Subcutaneous preadipocyte (primary cell): Measurements from ENCODE around the gene ENTPD7. TPM values are rescaled to one million over a fixed set of nuclear protein-coding genes. Genes with fewer than 3 reads are reported as not detected.

Source experiments
- small RNA-seq: library from RNA; depleted of rRNA; stranded (forward); fragments of <200 nt; gene quantifications from one replicate; pipeline ENCODE3, GENCODE V24; 2012
- total RNA-seq: library from RNA; depleted of rRNA; stranded (reverse); fragments of >200 nt; gene quantifications from 2 replicates; pipeline ENCODE4 v1.2.3, GENCODE V29; 2012

The ENTPD7 gene, protein sequence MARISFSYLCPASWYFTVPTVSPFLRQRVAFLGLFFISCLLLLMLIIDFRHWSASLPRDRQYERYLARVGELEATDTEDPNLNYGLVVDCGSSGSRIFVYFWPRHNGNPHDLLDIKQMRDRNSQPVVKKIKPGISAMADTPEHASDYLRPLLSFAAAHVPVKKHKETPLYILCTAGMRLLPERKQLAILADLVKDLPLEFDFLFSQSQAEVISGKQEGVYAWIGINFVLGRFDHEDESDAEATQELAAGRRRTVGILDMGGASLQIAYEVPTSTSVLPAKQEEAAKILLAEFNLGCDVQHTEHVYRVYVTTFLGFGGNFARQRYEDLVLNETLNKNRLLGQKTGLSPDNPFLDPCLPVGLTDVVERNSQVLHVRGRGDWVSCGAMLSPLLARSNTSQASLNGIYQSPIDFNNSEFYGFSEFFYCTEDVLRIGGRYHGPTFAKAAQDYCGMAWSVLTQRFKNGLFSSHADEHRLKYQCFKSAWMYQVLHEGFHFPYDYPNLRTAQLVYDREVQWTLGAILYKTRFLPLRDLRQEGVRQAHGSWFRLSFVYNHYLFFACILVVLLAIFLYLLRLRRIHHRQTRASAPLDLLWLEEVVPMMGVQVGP
- 8.5 and 13.9 TPM in 2 replicates for total RNA-seq

DNA sequence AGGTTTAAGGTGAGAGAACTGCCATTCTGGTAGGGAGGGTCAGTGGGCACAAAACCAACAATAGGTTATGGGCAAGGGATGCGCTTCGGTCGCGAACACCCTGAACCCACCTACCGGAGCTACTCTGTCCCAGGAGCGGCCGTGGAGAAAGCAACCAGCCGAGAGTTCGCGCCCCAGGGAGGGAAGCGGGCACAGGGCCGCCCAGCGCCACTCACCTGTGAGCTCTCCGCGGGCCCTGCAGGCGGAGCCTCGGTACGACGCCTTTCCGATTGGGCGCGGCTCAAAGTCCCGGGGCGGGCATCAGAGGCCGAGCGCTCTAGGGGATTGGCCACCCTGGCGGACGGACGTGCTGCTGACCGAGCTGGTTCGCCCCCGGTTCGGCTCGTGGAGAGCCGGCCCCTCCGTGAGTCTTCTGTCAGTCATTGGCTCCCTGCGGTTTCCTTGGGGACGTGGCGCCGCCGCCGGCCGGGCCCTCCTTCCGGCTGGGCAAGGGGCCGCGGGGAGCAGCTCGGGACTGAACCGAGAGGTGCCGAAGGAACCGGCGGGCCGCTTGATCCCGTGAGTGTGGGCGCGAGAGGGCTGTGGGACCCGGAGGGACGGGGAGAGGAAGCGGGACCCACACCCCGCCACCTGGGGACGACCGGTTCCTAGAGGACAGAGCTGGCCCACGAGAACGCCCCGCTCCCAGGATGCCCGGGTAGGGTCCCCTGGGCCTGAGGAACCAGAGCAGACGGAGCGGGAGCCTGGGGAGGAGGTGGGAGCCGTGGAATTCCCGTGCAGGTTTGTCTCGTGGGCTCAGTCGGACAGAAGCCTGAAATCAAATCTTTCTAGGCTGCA lies at the start of gene ENTPD7:
Gene ENTPD7, plus strand, starts transcription at position 479 of the 837 bp plus-strand sequence. CDS start 448 bp downstream, outside the sequence.

DNA sequence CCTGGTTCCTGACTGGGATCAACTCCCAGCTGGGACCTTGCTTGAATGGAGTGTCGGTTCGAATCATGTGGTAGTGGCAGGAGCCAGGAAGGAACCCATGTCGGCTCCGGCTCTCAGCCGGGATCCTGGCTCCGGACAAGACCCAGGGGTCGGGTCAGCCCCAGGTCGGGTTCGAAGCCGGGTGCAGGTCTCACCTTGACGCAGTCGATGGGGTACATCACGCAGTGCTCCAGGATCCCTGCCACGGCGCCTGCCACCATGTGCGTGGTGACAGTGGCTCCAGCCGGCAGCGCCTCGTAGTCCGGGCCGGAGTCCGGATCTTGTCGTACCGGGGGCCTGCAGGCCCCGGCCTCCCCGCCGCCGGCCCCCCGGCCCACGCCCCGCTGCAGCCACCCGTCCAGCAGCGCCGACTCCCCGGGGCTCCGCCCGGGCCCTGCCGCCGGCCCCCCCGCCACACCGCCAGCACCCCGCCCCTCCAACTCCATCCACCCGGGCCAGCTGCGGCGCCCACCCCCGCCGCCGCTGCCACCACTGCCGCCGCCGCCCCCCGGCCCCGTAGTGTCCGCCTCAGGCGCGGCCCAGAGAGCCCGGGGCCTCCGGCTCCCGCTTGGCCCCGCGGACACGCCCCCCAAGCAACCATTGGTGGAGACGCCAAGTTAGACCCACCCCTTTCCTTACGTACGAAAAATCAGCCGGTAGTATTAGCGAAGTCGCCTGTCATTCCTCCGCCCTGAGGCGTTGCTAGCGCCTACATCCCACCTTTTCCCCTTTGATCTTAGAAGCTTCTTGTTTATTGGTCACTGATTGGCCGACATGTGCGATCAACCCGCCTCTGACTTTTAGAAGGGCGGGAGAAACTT lies 39.2 kb upstream of the ENTPD7 start, which contains the start of gene SLC25A28:
Gene SLC25A28, minus strand, starts transcription at position 589 of the 860 bp plus-strand sequence. Its CDS starts 104 bp downstream, at position 485.

DNA sequence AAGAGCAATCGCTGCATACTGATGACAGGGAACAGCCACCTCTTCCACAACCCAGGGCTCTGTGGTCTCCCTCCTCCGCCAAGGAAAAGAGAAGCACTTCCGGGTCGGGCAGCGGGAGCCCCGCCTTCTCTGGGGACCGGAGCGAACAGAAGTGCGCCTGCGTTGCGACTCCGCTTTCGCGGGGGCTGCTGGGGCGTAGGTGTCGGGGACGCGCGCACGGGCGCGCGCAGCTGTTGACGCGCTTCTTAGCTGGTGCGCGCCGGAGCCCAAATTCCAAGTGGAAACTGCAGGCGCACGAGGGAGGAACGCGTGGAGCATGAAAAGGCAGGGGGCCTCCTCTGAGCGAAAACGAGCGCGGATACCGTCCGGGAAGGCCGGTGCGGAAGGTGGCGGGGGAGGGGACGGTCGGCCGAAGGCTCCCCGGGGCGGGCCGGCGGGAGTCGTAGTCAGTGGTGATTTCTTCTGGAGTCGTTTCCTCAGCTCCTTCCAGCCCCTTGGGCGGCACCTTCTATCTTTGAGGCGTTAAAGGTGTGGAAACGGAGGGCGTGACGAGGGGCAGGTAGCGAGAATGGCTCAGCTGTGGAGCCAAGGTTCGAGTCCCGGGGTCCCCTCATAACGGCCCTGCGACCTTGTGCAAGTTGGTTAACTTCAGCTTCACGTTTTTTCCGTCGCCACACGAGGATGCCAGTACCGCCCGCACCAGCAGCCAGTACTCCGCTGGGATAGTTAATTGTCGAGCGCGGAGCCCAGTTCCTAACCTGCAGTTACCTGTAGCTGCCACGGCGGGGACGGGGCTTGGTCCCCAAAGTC lies 72.9 kb downstream of the ENTPD7 start, which contains the start of the genes COX15 and CUTC:
Gene COX15, minus strand, starts transcription at position 95 of the 810 bp plus-strand sequence. Its CDS starts 78 bp downstream, at position 17.
Gene CUTC, plus strand, starts transcription at position 202 of the 810 bp plus-strand sequence. Its CDS starts 115 bp downstream, at position 317.

Small RNA genes lying within 50 kb of the gene (small RNA-seq; reads per million reads assigned to genes)
- not detected for gene AL133353.1

Other genes with a start within 250 kb of the ENTPD7 start
- 19.8 and 27.6 TPM in 2 replicates for gene GOT1, start 228.9 kb upstream of the ENTPD7 start, total RNA-seq
- not detected in 2 replicates for gene NKX2-3, start 126.6 kb upstream of the ENTPD7 start, total RNA-seq
- gene SLC25A28, start 39.1 kb upstream of the ENTPD7 start, total RNA-seq = 13.5 and 19.8 TPM in 2 replicates
- gene COX15, start 72.6 kb downstream of the ENTPD7 start, total RNA-seq = 34.9 and 47.3 TPM in 2 replicates
- gene CUTC, start 72.7 kb downstream of the ENTPD7 start, total RNA-seq = 19.0 and 25.7 TPM in 2 replicates
- 12.1 and 22.7 TPM in 2 replicates for gene ABCC2, start 123.1 kb downstream of the ENTPD7 start, total RNA-seq